Right kidney (tissue), 9 donors: Measurements from ENCODE around the gene PPM1F.

Source experiments
- DNase-seq: peaks from one replicate; pipeline ENCODE4 v3.0.0-alpha.2; 2016
- long read RNA-seq, 8 donors: transcript quantifications; one replicate each; lab custom pipeline, GENCODE V29; 2026

PPM1F gene, protein sequence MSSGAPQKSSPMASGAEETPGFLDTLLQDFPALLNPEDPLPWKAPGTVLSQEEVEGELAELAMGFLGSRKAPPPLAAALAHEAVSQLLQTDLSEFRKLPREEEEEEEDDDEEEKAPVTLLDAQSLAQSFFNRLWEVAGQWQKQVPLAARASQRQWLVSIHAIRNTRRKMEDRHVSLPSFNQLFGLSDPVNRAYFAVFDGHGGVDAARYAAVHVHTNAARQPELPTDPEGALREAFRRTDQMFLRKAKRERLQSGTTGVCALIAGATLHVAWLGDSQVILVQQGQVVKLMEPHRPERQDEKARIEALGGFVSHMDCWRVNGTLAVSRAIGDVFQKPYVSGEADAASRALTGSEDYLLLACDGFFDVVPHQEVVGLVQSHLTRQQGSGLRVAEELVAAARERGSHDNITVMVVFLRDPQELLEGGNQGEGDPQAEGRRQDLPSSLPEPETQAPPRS
- long read RNA-seq, donor 1, full-length matches to known transcripts: 6 of 11 reads
- long read RNA-seq, donor 1, partial matches to known transcripts: 5 of 11 reads
- long read RNA-seq, donor 1, other reads (novel, unspliced or antisense): 0 of 11 reads
- long read RNA-seq, donor 2, full-length matches to known transcripts: 4 of 4 reads
- long read RNA-seq, donor 2, partial matches to known transcripts: 0 of 4 reads
- long read RNA-seq, donor 2, other reads (novel, unspliced or antisense): 0 of 4 reads
- long read RNA-seq, donor 3, full-length matches to known transcripts: 4 of 4 reads
- long read RNA-seq, donor 3, partial matches to known transcripts: 0 of 4 reads
- long read RNA-seq, donor 3, other reads (novel, unspliced or antisense): 0 of 4 reads
- long read RNA-seq, donor 4, full-length matches to known transcripts: 6 of 6 reads
- long read RNA-seq, donor 4, partial matches to known transcripts: 0 of 6 reads
- long read RNA-seq, donor 4, other reads (novel, unspliced or antisense): 0 of 6 reads
- long read RNA-seq, donor 5, full-length matches to known transcripts: 6 of 6 reads
- long read RNA-seq, donor 5, partial matches to known transcripts: 0 of 6 reads
- long read RNA-seq, donor 5, other reads (novel, unspliced or antisense): 0 of 6 reads
- long read RNA-seq, donor 6, full-length matches to known transcripts: 8 of 13 reads
- long read RNA-seq, donor 6, partial matches to known transcripts: 5 of 13 reads
- long read RNA-seq, donor 6, other reads (novel, unspliced or antisense): 0 of 13 reads
- long read RNA-seq, donor 7, full-length matches to known transcripts: 8 of 8 reads
- long read RNA-seq, donor 7, partial matches to known transcripts: 0 of 8 reads
- long read RNA-seq, donor 7, other reads (novel, unspliced or antisense): 0 of 8 reads
- long read RNA-seq, donor 8, full-length matches to known transcripts: 6 of 6 reads
- long read RNA-seq, donor 8, partial matches to known transcripts: 0 of 6 reads
- long read RNA-seq, donor 8, other reads (novel, unspliced or antisense): 0 of 6 reads

DNA sequence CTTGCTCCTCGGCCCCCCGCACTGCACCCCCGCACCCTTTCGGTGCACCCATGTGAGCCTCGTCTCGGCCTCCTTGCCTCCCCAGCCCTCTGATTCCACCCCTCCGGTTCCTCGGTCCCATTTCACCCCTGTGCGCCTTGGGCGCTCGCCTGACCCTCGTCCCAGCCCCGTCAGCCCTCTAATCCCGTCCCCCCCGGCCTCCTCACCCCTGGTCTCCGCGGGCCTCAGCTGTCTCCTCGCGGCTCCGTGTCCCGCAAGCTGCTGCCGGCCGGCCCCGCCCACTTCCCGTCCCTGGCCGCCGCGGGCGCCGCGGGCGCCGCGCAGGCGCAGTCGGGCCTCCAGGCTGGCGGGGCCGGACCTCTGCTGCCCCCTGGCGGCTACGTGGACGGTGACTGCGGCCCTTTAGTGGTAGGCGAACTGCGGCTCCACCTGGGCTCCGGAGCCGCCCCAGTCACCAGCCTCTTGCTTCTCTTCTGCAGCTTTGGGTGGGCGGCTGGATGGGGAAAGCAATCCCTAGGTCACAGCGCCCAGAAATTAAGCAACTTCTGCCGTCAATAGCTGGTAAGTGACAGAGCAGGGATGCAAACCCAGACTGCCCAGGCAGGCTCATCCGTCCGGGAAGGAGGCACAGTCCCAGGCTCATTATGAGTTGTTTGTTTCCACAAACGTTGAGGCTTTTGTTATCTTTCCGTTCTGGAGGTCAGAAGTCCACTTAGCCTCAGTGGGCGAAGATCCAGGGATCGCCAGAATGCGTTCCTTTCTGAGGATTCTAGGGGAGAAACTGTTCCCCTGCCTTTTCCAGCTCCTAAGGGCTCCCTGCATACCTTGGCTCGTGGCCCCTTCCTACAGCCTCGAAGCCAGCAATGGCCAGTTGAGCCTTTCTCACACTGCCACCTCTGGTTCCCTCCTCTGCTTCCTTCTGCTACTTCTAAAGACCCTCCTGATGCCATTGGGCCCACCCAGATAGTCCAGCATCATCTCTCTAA is at the start of gene PPM1F:
Gene PPM1F (minus strand): TSS at position 263 of the 986 bp plus-strand sequence. CDS start 6,800 bp downstream, outside the sequence.
- DNase-seq: peak; percentile 77

DNA sequence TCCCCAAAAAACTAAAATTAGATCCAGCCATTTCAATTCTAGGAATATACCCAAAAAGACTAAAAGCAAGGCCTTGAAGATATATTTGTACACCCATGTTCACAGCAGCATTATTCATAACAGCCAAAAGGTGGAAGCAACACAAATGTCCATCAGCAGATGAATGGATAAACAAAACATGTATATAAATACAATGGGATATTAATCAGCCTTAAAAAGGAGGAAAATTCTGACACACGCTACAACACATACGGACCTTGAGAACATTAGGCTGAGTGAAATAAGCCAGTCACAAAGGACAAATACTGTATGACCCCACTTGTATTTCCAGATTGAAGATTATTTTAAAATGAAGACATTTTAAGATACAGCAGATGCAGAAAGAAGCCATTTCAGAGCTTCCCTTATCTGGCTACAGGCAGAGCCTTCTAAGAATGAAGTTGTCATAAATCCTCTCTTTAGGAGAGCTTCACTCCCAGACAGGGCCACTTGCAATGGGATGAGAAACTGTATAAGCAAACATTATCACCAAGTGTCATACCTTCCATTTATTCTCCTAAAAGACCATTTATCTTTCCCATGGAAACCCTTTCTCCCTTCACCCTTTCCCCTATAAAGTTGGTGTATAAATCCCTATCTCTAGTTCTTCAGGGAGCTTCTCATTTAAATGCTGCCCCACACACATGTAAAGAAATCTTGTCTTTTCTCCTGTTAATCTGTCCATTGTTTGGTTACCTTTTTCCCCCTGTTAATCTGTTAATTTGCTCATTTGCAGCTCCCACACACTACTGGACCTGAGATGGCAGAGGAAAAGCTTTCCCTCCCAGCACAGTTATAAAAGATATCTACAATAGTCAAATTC is 49.2 kb upstream of the PPM1F start:
- no peak for DNase-seq

DNA sequence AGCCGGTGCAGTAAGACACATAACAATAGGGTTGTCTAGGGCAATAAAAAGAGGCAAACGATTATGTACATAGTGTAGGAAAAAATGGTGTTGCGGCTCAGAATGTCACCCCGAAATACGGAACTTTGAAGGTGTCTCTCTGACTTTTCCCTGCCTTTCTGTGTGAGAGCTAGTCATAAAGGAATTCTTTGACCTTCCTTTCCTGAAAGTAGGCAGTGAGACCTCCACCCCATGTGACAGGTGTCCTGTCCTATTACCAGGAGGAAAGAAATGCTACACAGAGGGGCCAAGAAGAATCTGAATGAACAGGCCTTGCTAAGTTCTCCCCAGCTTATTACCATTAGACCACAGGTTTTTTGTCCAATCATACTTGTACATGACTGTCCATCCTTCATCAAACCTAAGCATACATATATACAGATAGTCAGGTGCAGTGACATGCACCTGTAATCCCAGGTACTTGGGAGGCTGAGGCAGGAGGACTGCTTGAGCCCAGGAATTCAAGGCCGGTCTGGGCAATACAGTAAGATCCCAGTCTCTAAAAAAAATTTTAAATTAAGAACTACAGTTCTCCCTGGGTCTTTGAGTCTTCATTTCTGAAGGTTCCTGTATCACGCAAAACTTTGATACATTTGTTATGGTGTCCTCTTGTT is 46.1 kb upstream of the PPM1F start:
- DNase-seq: no peak

DNA sequence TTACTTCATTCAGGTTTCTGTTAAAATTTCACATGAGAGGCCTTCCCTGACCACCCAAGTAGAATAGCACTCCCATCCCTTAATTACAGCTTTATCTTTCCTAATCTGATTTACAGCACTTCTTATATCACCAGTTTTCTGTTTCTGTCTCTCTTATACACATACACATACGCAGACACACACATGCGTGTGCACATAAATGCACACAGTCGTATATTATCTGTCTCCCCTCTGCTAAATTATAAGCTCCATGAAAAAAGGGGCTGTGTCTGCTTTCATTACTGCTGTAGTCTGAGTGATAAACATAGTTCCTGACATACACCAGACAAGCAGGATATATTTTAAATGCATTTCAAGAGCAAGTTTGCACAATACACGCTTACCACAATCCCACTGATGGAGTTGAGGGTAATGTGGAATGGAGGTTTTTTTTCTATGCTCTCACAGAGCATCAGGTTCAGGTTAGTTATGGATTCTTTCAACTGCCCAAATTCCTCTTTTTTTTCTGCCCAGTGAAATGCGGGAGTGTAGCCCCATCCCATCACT is 43.6 kb upstream of the PPM1F start:
- no peak for DNase-seq

DNA sequence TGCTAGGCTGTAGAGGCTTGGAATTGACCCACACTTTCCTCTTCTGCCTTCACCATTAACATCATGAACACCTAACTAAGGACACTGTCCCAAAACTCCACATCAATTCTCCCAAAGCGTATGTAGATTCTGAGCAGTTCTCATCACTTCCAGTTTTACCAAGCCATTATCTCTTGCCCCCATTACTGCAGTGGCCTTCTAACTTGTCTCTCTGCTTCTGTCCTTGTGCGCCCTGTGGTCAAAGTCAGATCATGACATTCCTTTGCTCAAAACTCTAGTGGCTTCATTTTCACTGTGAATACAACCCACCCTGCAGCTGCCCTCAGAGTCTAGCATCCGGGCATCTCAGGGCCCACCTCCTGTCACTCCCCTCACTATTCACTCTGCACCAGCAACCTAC is 43.0 kb upstream of the PPM1F start:
- DNase-seq: no peak

DNA sequence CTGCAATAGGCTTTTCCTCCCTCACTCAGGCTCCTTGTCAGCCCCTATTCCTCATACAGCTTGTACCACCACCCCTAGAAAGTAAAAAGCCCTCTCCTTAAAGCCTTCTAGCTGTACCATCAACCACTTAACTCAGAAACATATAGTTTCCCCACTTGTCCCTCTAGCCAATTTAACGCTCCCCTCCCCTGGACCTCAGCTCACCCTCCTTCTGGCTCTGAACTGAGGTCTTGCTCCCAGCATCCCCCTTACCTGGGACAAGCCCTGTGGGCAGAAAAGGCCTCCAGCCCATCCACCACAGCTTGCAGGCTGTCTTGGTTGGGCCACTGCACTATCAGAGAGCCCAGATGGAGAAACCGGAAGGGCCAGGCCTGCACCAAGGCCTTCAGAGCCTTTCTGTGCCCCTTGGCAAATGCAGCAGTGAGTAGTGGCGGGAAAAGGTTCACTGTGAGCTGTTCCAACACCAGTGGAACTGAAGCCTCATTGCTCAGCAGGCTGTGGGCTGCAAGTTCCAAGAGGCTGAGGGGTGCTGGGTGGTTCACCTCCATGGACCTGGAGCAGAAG is 42.3 kb upstream of the PPM1F start:
- DNase-seq: no peak

DNA sequence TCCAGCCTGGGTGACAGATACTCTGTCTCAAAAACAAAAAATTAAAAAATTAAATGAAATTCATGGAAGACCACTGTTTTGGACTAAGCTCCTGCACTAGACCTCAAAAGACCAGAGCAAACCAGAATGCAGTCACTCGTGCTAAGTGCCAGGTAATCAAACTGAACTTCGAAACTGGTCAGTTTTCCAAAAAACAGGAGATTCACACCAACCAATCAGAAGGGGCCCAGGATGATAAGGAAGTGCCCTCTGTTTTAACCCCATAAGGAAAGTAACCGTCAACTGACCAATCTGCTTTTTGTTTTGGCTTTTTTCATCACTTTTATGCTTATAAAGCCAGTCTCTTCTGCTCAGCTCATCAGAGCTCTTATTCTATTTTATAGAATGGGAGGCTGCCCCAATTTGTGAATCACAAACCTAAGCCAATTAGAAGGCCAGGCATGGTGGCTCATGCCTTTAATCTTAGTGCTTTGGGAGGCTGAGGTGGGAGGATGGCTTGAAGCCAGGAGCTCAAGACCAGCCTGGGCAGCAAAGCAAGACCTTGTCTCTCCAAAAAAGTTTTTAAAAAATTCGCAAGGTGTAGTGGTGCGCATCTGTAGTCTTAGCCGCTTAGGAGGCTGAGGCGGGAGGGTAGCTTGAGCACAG is 40.1 kb upstream of the PPM1F start:
- no peak for DNase-seq

DNA sequence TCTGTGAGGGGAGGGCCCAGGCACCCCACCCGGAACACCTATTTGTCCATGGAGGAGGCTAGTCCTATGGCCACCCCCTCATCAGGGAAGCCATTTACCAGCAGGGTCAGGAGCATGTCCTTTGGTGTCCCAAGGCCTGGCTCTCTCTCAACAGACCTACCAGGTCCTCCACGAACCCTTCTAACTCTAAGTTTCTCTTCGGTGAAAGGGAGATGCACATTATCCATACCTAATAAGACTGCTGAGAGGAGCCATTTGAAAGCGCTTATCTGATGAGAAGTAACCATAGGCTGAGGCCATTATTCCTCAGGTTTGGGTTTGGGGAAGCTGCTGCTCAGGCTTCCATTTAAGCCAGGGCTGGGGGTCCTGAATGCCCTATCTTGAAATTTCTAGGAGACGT is 39.1 kb upstream of the PPM1F start:
- DNase-seq: no peak

DNA sequence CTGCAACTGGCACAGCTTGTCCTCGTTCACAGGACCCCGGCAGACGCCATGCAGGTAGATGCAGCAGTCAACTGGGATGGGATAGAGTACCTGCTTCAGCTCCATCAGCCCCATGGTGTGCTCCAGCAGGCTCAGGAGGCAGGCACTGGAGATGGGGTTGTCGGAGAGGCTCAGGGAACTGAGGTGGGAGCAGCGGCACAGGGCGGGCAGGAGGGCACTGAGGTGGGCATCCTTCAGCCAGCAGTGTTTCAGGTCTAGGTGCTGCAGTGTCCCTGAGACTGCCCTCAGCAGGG is 38.6 kb upstream of the PPM1F start:
- no peak for DNase-seq

DNA sequence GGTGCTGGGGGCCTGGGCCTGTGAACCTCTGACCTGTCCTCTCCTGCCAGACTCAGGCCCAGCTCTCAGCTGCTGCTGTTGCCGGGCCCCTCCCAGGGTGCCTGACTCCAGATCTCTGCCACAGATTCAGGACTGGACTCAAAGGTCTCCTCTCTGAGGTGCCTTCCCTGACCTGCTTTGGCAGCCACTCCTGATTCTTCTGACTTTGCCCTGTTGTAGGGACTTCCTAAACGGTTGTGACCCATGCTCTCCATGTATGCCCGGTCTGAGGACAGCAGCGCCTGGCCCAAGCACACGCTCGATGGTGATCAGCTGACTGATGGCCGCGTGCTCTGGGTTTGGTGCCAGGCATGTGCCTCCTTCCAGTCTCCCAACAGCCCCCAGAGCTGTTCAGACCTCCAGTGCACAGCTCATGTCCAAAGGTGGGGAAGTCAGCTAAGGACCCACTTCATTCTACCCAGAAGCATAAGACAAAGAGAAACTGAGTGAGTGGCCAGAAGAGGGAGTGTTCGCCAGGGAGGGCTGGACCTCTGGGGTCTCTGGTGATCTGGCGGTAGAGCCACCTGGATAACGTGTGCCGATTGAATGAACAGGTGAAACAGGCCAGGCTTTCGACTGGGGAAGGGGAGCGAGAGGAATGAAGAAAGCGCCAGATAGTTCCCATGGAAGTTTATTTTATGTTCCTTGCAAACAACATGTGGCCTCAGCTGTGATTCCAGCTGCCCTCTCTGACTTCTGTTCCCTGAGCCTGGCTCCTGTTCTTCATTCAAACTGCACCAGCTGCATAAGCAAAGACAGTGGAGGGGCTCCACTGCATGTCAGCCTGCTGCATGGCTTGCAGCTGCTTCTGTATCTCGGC is 38.0 kb upstream of the PPM1F start:
- DNase-seq: no peak

DNA sequence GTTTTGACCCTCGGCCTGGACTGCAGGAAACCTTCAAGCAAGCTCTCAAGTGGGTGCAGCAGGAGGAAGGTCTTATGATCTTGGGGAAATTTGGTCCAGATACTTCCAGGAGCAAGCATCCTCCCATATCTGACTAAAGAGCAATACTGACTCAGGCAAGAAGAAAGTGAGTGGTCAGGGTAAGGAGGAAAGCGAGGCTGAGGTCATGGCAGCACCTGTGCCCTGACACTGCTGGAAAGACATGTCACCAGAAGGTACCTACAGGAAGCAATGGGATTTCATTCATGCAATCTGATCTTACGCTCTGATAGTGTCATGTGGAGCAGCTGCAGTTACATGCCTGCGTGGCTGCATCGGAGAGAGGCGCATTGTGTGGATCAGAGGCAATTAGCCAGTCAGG is 36.4 kb upstream of the PPM1F start:
- DNase-seq: no peak

DNA sequence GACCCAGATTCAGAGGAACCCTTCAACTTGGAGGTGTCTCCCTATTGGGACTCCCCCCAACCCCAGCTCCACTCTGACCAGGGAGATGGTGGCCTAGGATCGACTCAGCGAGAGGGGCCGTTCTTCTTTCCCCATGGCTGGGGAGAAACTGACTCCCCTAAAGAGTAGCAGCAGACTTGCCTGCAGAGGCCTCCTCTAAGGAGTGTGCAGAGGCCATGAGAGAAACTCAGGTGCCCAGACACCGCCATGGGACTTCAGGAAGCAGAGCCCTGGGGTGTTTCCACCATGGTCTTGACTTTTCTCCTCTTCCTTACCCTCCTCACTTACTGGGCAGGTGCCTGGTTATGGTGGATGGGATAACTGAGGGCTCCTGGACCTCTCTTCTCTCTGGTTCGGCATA is 32.6 kb upstream of the PPM1F start:
- DNase-seq: no peak

DNA sequence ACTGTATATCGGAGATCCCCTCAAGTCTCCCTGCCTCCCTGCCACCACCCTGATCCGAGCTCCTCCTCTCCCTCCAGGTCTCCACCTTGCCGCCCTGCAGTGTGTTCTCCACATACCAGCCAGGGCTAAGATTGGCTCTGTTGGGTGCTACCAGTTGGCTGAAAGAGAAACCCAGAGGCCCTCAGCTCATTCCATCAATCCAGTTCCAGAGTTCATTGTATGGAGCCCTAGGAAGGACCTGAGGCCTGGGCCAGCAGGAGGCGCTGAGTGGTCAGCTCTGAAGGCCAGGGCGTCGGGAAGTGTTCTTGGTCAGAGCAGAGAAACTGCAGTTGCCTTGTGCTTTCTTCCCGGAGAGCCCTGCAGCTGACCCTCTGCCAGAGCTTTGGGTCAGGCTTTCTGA is 32.1 kb upstream of the PPM1F start:
- DNase-seq: no peak

DNA sequence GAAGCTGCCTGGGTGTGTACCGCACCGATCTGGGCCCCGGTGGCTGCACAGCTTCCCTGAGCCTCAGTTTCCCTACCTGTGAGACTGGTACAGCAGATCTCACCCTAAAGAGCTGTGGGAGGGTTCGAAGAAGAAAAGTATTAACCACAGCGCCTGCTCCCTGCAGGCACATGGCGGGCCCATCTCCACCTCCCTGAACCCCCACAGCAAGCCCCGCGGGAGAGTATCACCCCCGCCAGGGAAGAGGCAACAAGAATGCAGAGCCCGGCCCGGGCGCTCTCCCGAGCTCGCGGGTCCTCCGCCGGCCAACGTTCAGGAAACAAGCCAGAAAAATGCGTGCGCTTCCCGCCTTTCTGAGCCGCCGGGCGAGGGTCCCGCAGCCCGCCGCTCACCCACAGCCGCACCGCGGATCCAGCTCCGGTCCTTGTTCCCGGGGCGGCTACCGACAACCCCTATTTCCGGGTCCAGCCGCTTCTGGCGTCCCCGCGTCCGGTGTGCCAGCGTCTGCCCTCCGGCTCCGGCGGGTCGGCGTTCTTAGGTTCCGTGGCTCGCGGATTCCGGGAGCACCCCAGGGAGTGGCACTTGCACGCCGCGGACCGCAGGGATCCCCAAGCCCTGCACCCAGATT is 29.8 kb upstream of the PPM1F start, which contains the start of gene TOP3B:
Gene TOP3B (minus strand): TSS at position 450 of the 628 bp plus-strand sequence. CDS start 7,078 bp downstream, outside the sequence.
- DNase-seq: peak; percentile 81

DNA sequence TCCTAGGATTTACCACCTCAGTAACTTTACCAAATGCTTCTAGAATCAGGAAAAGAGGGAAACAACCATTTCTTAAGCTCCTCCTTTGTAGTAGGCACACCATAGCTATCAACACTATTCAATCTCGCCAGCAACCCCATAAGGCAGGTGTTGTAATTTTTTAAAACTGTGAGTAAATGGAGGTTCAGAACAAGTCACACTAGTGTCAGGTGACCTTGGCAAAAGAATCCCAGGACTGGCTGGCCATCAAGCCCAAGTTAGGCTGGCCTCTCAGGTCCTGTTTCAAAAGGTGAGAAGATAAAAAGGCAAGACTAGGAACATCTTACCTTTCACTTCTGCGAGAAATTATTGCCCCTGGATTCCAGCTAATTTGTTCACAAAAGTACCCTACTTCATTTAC is 29.2 kb upstream of the PPM1F start:
- DNase-seq: no peak

DNA sequence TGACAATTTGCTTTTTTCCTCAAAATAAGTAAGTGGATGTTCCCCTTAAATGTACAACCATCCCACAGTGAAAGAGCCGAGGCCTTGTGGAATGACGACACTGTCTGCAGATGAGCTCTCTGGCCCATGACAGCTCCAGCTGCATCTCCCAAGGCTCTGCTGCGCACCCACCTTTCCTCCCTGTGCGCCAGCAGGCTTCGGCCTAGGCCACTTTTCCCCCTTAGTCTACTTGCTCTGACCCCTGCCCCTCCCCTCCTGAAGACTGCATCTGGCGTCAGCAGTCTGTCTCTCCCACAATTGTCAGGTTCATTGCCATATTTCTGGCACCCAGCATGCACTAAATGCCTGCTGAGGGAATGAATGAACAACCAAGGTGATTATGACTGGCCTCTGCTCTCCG is 27.9 kb upstream of the PPM1F start:
- no peak for DNase-seq
